Placental epithelial cell (primary cell): ENCODE data around the gene NEXN. TPM values are rescaled to one million over a fixed set of nuclear protein-coding genes. Genes with fewer than 3 reads are reported as not detected.

Experiments
- total RNA-seq: library from RNA; depleted of rRNA; stranded (reverse); fragments of >200 nt; gene quantifications from 2 replicates; pipeline ENCODE4 v1.2.3, GENCODE V29; 2012

Gene NEXN
- total RNA-seq, result 0.39 and 0.65 TPM in 2 replicates

DNA sequence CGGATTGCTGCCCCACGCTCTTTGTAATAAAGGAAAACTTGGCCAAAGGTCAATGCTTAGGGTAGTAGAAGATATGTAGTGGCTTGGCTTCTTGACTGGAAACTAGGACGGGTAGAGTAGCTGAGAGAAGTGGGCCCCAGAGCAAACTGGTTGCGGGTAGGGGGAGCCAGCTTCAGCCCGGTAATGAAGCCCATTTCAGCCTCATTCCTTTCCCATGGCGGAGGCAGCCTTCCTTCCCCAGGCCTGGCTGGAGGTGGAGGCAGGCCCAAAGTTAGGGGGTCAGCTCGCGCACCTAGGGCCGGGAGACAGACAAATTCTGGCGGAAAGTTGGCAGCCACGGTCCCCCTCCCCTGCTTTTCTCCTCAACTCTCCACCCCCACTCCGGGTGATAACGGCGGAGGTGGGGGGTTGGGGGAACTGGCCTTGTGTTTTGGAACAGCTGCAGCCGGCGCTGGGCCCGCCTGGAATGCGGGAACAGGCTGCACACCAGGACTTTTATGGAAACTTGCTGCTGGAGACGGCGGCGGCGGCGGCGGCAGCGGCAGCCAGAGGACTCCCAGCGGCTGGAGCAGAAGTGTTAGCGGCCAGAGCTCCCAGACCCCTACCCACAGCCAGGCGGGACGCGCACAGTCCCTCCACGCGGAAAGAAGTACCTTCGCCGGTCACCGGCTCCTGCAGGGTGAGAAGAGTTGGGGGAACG, at the start of gene NEXN:
NEXN (plus strand) TSS at position 544 of the 700 bp plus-strand sequence. CDS start 27,483 bp downstream, outside the sequence.

DNA sequence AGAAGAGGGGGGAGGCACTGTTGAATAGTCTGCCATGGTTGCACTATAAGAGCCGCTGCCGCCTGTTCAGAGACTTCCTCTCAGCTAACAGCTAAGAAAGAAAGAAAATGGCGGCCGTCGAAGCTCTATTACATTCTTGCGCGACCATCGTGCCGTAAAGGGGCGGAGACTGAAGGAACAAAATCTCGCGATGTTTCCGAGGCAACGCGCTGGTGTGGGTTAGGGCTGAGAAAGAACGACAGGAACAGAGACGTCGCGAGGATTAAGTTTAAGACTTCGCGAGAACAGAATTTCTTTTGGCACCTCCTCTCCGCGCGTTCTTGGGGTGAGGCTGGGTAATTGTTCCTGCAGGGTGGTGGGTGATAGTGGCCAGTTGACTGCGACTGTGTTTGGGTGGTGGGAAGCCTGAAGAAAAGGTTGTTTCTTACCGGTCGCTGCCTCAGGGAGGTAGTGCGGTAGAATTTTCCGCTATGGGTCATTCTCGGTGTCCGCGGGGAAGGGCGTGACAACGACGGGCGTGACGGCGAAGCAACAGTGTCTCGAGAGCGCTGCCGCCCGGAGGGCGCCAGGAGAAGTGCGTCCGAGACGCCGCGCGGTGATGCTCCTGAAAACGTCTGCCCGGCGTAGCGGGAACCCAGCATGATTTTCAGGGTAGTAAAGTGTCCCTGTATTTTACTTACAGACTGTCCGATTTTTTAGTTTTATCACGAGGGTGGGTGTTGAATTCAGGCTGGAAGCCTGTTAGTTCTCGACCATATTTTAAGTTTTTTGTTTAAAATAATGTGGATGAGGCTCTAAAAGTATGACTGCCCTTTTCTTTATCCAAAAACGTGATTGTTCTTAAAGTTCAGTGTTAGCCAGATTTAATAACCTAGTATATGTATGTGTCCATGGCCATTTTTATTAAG, 90.8 kb downstream of the NEXN start, which contains the start of gene FUBP1:
FUBP1 (minus strand) TSS at position 104 of the 908 bp plus-strand sequence; CDS start at position 36, 68 bp downstream.

Other genes starting within 250 kb of the NEXN start
- 45.5 and 61.6 TPM in 2 replicates for gene ZZZ3, start 206.0 kb upstream of the NEXN start, total RNA-seq
- gene USP33, start 128.8 kb upstream of the NEXN start, total RNA-seq, result 51.4 and 57.7 TPM in 2 replicates
- gene MIGA1, start 109.0 kb upstream of the NEXN start, total RNA-seq, result 13.9 and 16.1 TPM in 2 replicates
- 102 and 104 TPM in 2 replicates for gene FUBP1, start 90.4 kb downstream of the NEXN start, total RNA-seq
- 65.2 and 97.8 TPM in 2 replicates for gene DNAJB4, start 116.3 kb downstream of the NEXN start, total RNA-seq
- gene GIPC2, start 157.3 kb downstream of the NEXN start, total RNA-seq, result 2.0 and 3.8 TPM in 2 replicates